Smooth muscle cell (in vitro differentiated cells): ENCODE measurements around the gene SLC39A6. TPM values are rescaled to one million over a fixed set of nuclear protein-coding genes. Genes with fewer than 3 reads are reported as not detected.

Experiments
- DNase-seq: peaks from one replicate; lab custom pipeline; 2025; ENCODE audit not compliant: unreplicated experiment; lab: John Stamatoyannopoulos, UW
- H2AFZ ChIP-seq: fragments of 200-600 bp; sonication (generic); 2 replicates; pipeline ENCODE4 v1.6.0; 2016; ENCODE audit warnings: antibody characterized with exemption, low read depth, mild to moderate bottlenecking
- H3F3A ChIP-seq: fragments of 200-600 bp; sonication (generic); 2 replicates; pipeline ENCODE4 v1.6.0; 2017; ENCODE audit warnings: antibody characterized with exemption, low read depth
- H3K27ac ChIP-seq: fragments of 200-600 bp; sonication (generic); 2 replicates; pipeline ENCODE4 v1.5.1; 2016; ENCODE audit warnings: low read depth, mild to moderate bottlenecking
- H3K27me3 ChIP-seq: fragments of 200-600 bp; sonication (generic); 2 replicates; pipeline ENCODE4 v1.6.1; 2016; ENCODE audit warnings: low read depth, mild to moderate bottlenecking
- H3K36me3 ChIP-seq: fragments of 200-600 bp; sonication (generic); 2 replicates; pipeline ENCODE4 v1.5.1; 2016; ENCODE audit warnings: low read depth
- H3K4me1 ChIP-seq: fragments of 200-600 bp; sonication (generic); 2 replicates; pipeline ENCODE4 v1.5.1; 2016; ENCODE audit warnings: low read depth
- H3K4me2 ChIP-seq: fragments of 200-600 bp; sonication (generic); 2 replicates; pipeline ENCODE4 v1.6.0; 2016; ENCODE audit warnings: mild to moderate bottlenecking
- H3K4me3 ChIP-seq: fragments of 200-600 bp; sonication (generic); 2 replicates; pipeline ENCODE4 v1.5.1; 2016; ENCODE audit warnings: mild to moderate bottlenecking
- H3K79me2 ChIP-seq: fragments of 200-600 bp; sonication (generic); 2 replicates; pipeline ENCODE4 v1.6.0; 2016; ENCODE audit warnings: low read depth, mild to moderate bottlenecking
- H3K9ac ChIP-seq: fragments of 200-600 bp; sonication (generic); 2 replicates; pipeline ENCODE4 v1.6.0; 2016; ENCODE audit warnings: low read depth
- H3K9me3 ChIP-seq: fragments of 200-600 bp; sonication (generic); replicated peaks from 2 replicates; pipeline ENCODE4 v1.5.1; 2016; ENCODE audit warnings: low read depth
- H4K20me1 ChIP-seq: fragments of 200-600 bp; sonication (generic); 2 replicates; pipeline ENCODE4 v1.6.0; 2016; ENCODE audit warnings: low read depth
- CTCF ChIP-seq: fragments of 200-600 bp; sonication (generic); IDR thresholded peaks from 2 replicates; pipeline ENCODE4 v1.5.1; 2017; ENCODE audit warnings: borderline replicate concordance, mild to moderate bottlenecking, antibody characterized with exemption; ENCODE audit not compliant: insufficient read depth, poor library complexity, severe bottlenecking
- whole genome bisulfite sequencing: methylation state at CpG from one replicate; pipeline ENCODE4 v1.1.7; 2016; ENCODE audit warnings: low lambda C conversion rate; 5-methylcytosine and 5-hydroxymethylcytosine counted together
- polyA plus RNA-seq: library from polyadenylated mRNA; unstranded; fragments of >200 nt; fragmentation: Nextera tagmentation; extraction: Ambion mirVana; gene quantifications from 2 replicates; pipeline ENCODE4 v1.2.1, GENCODE V29; 2016
- total RNA-seq: library from RNA; depleted of rRNA; stranded (reverse); fragments of >200 nt; gene quantifications from 2 replicates; pipeline ENCODE4 v1.2.3, GENCODE V29; 2014

Gene SLC39A6
- total and polyA plus RNA-seq, 2 experiments from 2014 or later = 54.7 to 117 TPM

DNA sequence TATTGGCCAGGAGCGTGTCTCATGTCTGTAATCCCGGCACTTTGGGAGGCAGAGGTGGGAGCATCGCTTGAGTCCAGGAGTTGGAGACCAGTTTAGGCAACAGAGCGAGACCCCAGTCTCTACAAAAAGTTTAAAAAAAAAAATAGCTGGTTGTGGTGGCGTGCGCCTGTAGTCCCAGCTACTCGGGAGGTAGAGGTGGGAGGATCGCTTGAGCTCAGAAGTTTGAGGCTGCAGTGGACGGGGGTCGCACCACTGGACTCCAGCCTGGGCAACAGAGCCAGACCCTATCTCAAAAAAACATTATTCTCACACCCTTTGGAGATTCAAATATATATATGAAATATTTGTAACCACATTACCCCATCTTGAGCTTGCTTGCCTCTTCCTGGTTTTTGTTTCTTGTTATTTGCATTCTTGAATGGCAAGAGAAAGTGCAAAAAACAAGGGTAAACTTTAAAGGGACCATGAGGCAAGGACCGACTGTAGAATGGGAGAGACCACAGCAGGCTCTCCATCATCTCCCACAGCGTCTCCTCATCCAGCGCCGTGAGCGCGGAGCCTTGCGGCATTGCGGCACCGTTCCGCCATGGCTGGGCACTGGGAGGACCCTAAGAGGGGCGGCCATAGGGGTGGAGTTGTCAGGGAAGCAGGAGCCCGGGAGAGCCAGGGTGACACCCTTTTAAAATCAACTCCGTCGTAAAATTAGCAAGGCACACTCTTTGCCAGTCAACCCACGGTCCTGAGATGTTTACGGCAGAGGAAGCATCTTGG, 1.9 kb upstream of the SLC39A6 start:
- no peak for TF ChIP-seq CTCF
- no peak overlapping the region for H2AFZ ChIP-seq
- H3K9me3 ChIP-seq = no peaks in the 10 kb centered on the region
- H3K36me3 ChIP-seq = no peaks in the 10 kb centered on the region
- peak overlapping the region; percentile 89 for H3K4me3 ChIP-seq
- 81% methylated on average over 26 of the region's 26 CpGs for WGBS
- H3K27ac ChIP-seq = no peak overlapping the region
- no peak for DNase-seq
- no peak overlapping the region for H3K9ac ChIP-seq
- no peaks in the 10 kb centered on the region for H3K27me3 ChIP-seq
- peaks cover 72% of the 10 kb centered on the region for H4K20me1 ChIP-seq
- peaks cover 16% of the 10 kb centered on the region for H3K4me1 ChIP-seq
- H3K4me2 ChIP-seq = peak overlapping the region; percentile 91
- H3K79me2 ChIP-seq = peaks cover 80% of the 10 kb centered on the region
- no peaks in the 10 kb centered on the region for H3F3A ChIP-seq

- Histone ChIP-seq H3K36me3 (no peaks in the 10 kb centered on the region), H2AFZ (peak overlapping the region; percentile 99), H3F3A (no peaks in the 10 kb centered on the region), H3K4me1 (peaks cover 16% of the 10 kb centered on the region), H3K4me2 (peak overlapping the region; percentile 91), H3K9ac (peak overlapping the region; percentile 99), H4K20me1 (peaks cover 66% of the 10 kb centered on the region), H3K27me3 (no peaks in the 10 kb centered on the region), H3K27ac (peak overlapping the region; percentile 100), H3K9me3 (no peaks in the 10 kb centered on the region), H3K4me3 (peak overlapping the region; percentile 89), H3K79me2 (peaks cover 72% of the 10 kb centered on the region)
- TF ChIP-seq CTCF = no peak
- DNase-seq = no peak
- 4% methylated on average over 30 of the region's 30 CpGs for WGBS
These were observed 1.1 kb upstream of the SLC39A6 start for GRCh38 chr18:36130039-36130831.

DNA sequence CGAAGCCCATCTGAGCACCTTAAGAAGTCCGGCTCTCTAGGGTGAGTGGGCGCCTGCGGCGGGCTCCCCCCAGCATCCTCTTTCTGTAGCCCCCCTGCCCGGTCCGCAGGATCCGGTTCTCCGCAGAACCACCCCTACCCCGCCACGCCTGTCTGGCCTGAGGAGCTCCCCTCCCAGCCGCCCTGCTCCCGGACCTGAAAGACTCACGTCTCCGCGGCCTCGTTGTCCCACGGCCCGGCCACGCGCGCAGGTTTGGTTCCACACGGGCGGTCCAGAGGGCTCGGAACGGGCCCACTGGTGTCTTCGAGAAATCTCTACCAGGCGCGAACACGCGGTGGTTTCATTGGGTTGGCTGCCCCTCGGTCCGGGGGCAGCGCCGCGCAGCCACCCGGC, 237 bp downstream of the SLC39A6 start:
- H3K79me2 ChIP-seq = peaks cover 61% of the 10 kb centered on the region
- peak overlapping the region; percentile 66 for H3K9ac ChIP-seq
- peak overlapping the region; percentile 99 for H2AFZ ChIP-seq
- H3K27me3 ChIP-seq = no peaks in the 10 kb centered on the region
- no peaks in the 10 kb centered on the region for H3K9me3 ChIP-seq
- DNase-seq = no peak
- H3K4me1 ChIP-seq = peaks cover 16% of the 10 kb centered on the region
- H4K20me1 ChIP-seq = peaks cover 58% of the 10 kb centered on the region
- peak overlapping the region; percentile 91 for H3K4me2 ChIP-seq
- under 1% methylated on average over 37 of the region's 37 CpGs for WGBS
- H3K27ac ChIP-seq = peak overlapping the region; percentile 19
- H3K4me3 ChIP-seq = peak overlapping the region; percentile 89
- peaks cover 8% of the 10 kb centered on the region for H3K36me3 ChIP-seq
- TF ChIP-seq CTCF = no peak
- no peaks in the 10 kb centered on the region for H3F3A ChIP-seq
